Measurements from ENCODE around the gene JCAD.

Gene JCAD

GRCh38 chr10:30074090-30074489, 14.7 kb upstream of the JCAD start:
- no peak for DNase-seq (ENCODE audit: low read depth, low spot score)

- no peak for DNase-seq (ENCODE audit: low read depth, low spot score)
Measured at GRCh38 chr10:30073767-30074060, 14.3 kb upstream of the JCAD start.

GRCh38 chr10:30073045-30073766, 13.8 kb upstream of the JCAD start:
- DNase-seq (ENCODE audit: low read depth, low spot score) = no peak

- no peak for DNase-seq (ENCODE audit: low read depth, low spot score)
Measured at GRCh38 chr10:30072068-30072467, 12.7 kb upstream of the JCAD start.

GRCh38 chr10:30070001-30070685, 10.8 kb upstream of the JCAD start:
- DNase-seq (ENCODE audit: low read depth, low spot score) = no peak

- DNase-seq (ENCODE audit: low read depth, low spot score) = no peak
Measured at GRCh38 chr10:30068492-30069223, 9.3 kb upstream of the JCAD start.

- DNase-seq (ENCODE audit: low read depth, low spot score) = no peak
Measured at GRCh38 chr10:30063099-30063498, 3.7 kb upstream of the JCAD start.

- no peak for DNase-seq (ENCODE audit: low read depth, low spot score)
Measured at GRCh38 chr10:30062582-30062981, 3.2 kb upstream of the JCAD start.

- no peak for DNase-seq (ENCODE audit: low read depth, low spot score)
Measured at GRCh38 chr10:30062090-30062489, 2.7 kb upstream of the JCAD start.

GRCh38 chr10:30058570-30059132, 735 bp downstream of the JCAD start:
- DNase-seq (ENCODE audit: low read depth, low spot score) = no peak

GRCh38 chr10:30057894-30058556, 1.4 kb downstream of the JCAD start:
- no peak for DNase-seq (ENCODE audit: low read depth, low spot score)

- DNase-seq (ENCODE audit: low read depth, low spot score) = no peak
Measured at GRCh38 chr10:30057421-30057841, 2.0 kb downstream of the JCAD start.

- no peak for DNase-seq (ENCODE audit: low read depth, low spot score)
Measured at GRCh38 chr10:30056767-30057355, 2.5 kb downstream of the JCAD start.

- no peak for DNase-seq (ENCODE audit: low read depth, low spot score)
Measured at GRCh38 chr10:30056281-30056680, 3.1 kb downstream of the JCAD start.

GRCh38 chr10:30055226-30055662, 4.1 kb downstream of the JCAD start:
- DNase-seq (ENCODE audit: low read depth, low spot score) = no peak

GRCh38 chr10:30052062-30052461, 7.3 kb downstream of the JCAD start:
- no peak for DNase-seq (ENCODE audit: low read depth, low spot score)

- DNase-seq (ENCODE audit: low read depth, low spot score) = no peak
Measured at GRCh38 chr10:30051220-30051619, 8.2 kb downstream of the JCAD start.

GRCh38 chr10:30050411-30050810, 9.0 kb downstream of the JCAD start:
- no peak for DNase-seq (ENCODE audit: low read depth, low spot score)

- no peak for DNase-seq (ENCODE audit: low read depth, low spot score)
Measured at GRCh38 chr10:30048768-30049517, 10.4 kb downstream of the JCAD start.

- DNase-seq (ENCODE audit: low read depth, low spot score) = no peak
Measured at GRCh38 chr10:30047924-30048531, 11.4 kb downstream of the JCAD start.
